MM.1S (cell line): Measurements from ENCODE around the gene WDR70.

Experiments used
- DNase-seq: peaks from one replicate; pipeline ENCODE4 v3.0.0-alpha.2; 2015
- H2AFZ ChIP-seq: fragments of 300-600 bp; sonication (generic); 2 replicates; pipeline ENCODE4 v1.6.0; 2016; ENCODE audit warnings: antibody characterized with exemption, low read length
- H3F3A ChIP-seq: fragments of 300-600 bp; sonication (generic); 2 replicates; pipeline ENCODE4 v1.6.1; 2016; ENCODE audit warnings: mild to moderate bottlenecking, antibody characterized with exemption, low read length, moderate library complexity, mixed read lengths; ENCODE audit not compliant: insufficient read depth
- H3K27ac ChIP-seq: fragments of 300-600 bp; sonication (generic); 2 replicates; pipeline ENCODE4 v1.5.1; 2016; ENCODE audit warnings: mild to moderate bottlenecking, low read length
- H3K27me3 ChIP-seq: fragments of 300-600 bp; sonication (generic); replicated peaks from 2 replicates; pipeline ENCODE4 v1.6.0; 2016; ENCODE audit warnings: low read length; ENCODE audit not compliant: insufficient read depth
- H3K36me3 ChIP-seq: fragments of 300-600 bp; sonication (generic); replicated peaks from 2 replicates; pipeline ENCODE4 v1.6.1; 2016; ENCODE audit warnings: mild to moderate bottlenecking, low read length, mixed read lengths; ENCODE audit not compliant: insufficient read depth
- H3K4me1 ChIP-seq: fragments of 300-600 bp; sonication (generic); 2 replicates; pipeline ENCODE4 v1.6.1; 2016; ENCODE audit warnings: low read length, mixed read lengths
- H3K4me2 ChIP-seq: fragments of 300-600 bp; sonication (generic); 2 replicates; pipeline ENCODE4 v1.6.0; 2016; ENCODE audit warnings: low read depth, low read length
- H3K4me3 ChIP-seq: fragments of 300-600 bp; sonication (generic); 2 replicates; pipeline ENCODE4 v1.5.1; 2016; ENCODE audit warnings: low read length, mixed read lengths
- H3K79me2 ChIP-seq: fragments of 300-600 bp; sonication (generic); 2 replicates; pipeline ENCODE4 v1.6.1; 2016; ENCODE audit warnings: mixed run types, low read length, mixed read lengths
- H3K9ac ChIP-seq: fragments of 300-600 bp; sonication (generic); 2 replicates; pipeline ENCODE4 v1.6.1; 2016; ENCODE audit warnings: low read length, mixed read lengths
- H3K9me2 ChIP-seq: fragments of 300-600 bp; sonication (generic); replicated peaks from 2 replicates; pipeline ENCODE4 v1.6.1; 2016; ENCODE audit warnings: mild to moderate bottlenecking, low read length, mixed read lengths; ENCODE audit not compliant: insufficient read depth
- H3K9me3 ChIP-seq: fragments of 300-600 bp; sonication (generic); replicated peaks from 2 replicates; pipeline ENCODE4 v1.6.1; 2016; ENCODE audit warnings: mild to moderate bottlenecking, low read length, mixed read lengths; ENCODE audit not compliant: insufficient read depth
- H4K20me1 ChIP-seq: fragments of 300-600 bp; sonication (generic); 2 replicates; pipeline ENCODE4 v1.6.1; 2016; ENCODE audit warnings: mild to moderate bottlenecking, low read length, moderate library complexity, mixed read lengths; ENCODE audit not compliant: insufficient read depth
- CTCF ChIP-seq: fragments of 300-600 bp; sonication (generic); IDR thresholded peaks from 2 replicates; pipeline ENCODE4 v1.5.1; 2016; ENCODE audit warnings: antibody characterized with exemption, low read length, mixed read lengths
- EZH2 ChIP-seq: fragments of 300-600 bp; sonication (generic); optimal IDR thresholded peaks from 2 replicates; pipeline ENCODE3; 2017; ENCODE audit warnings: low read depth, mild to moderate bottlenecking, antibody characterized with exemption, low read length, mixed read lengths
- EZH2phosphoT487 ChIP-seq: fragments of 300-600 bp; sonication (generic); IDR thresholded peaks from 2 replicates; pipeline ENCODE4 v1.6.1; 2018; ENCODE audit warnings: antibody characterized with exemption, low read length

The WDR70 gene

GRCh38 chr5:37662789-37663485, 283.8 kb downstream of the WDR70 start:
- no peak overlapping the region for H3K4me3 ChIP-seq
- H3K36me3 ChIP-seq, result no peaks in the 10 kb centered on the region
- H3K4me2 ChIP-seq, result no peak overlapping the region
- H3K9me3 ChIP-seq, result no peaks in the 10 kb centered on the region
- no peak overlapping the region for H2AFZ ChIP-seq
- H3K9me2 ChIP-seq, result no peaks in the 10 kb centered on the region
- H3K9ac ChIP-seq, result no peak overlapping the region
- H4K20me1 ChIP-seq, result no peaks in the 10 kb centered on the region
- H3K27me3 ChIP-seq, result no peaks in the 10 kb centered on the region
- no peaks in the 10 kb centered on the region for H3K4me1 ChIP-seq
- H3F3A ChIP-seq, result no peaks in the 10 kb centered on the region; the same call in 1 of the 2 replicates
- DNase-seq, result no peak
- no peak overlapping the region for H3K27ac ChIP-seq
- H3K79me2 ChIP-seq, result no peaks in the 10 kb centered on the region
- TF ChIP-seq EZH2phosphoT487 (no peak), EZH2 (no peak), CTCF (no peak)

- Histone ChIP-seq H3K9me2 (no peaks in the 10 kb centered on the region), H3K9me3 (no peaks in the 10 kb centered on the region), H2AFZ (no peak overlapping the region), H3K4me1 (no peaks in the 10 kb centered on the region), H3K36me3 (no peaks in the 10 kb centered on the region), H3F3A (no peaks in the 10 kb centered on the region; the same call in 1 of the 2 replicates), H3K4me2 (no peak overlapping the region), H3K27ac (no peak overlapping the region), H3K79me2 (no peaks in the 10 kb centered on the region), H3K27me3 (no peaks in the 10 kb centered on the region), H3K4me3 (no peak overlapping the region), H3K9ac (no peak overlapping the region), H4K20me1 (no peaks in the 10 kb centered on the region)
- TF ChIP-seq EZH2, result no peak
- no peak for TF ChIP-seq CTCF
- no peak for TF ChIP-seq EZH2phosphoT487
- no peak for DNase-seq
These were observed 284.4 kb downstream of the WDR70 start for GRCh38 chr5:37663538-37663937.

- no peaks in the 10 kb centered on the region; the same call in 1 of the 2 replicates for H3F3A ChIP-seq
- no peaks in the 10 kb centered on the region for H3K9me3 ChIP-seq
- H3K9ac ChIP-seq, result no peak overlapping the region
- no peak overlapping the region for H2AFZ ChIP-seq
- no peak overlapping the region for H3K27ac ChIP-seq
- no peak for TF ChIP-seq EZH2
- H3K27me3 ChIP-seq, result no peaks in the 10 kb centered on the region
- H3K79me2 ChIP-seq, result no peaks in the 10 kb centered on the region
- no peaks in the 10 kb centered on the region for H3K9me2 ChIP-seq
- no peak for DNase-seq
- H3K4me3 ChIP-seq, result no peak overlapping the region
- no peaks in the 10 kb centered on the region for H4K20me1 ChIP-seq
- H3K4me2 ChIP-seq, result no peak overlapping the region
- H3K4me1 ChIP-seq, result no peaks in the 10 kb centered on the region
- H3K36me3 ChIP-seq, result no peaks in the 10 kb centered on the region
These were observed 285.4 kb downstream of the WDR70 start for GRCh38 chr5:37664551-37664950.

- Histone ChIP-seq H3K4me1 (no peaks in the 10 kb centered on the region), H3K27ac (no peak overlapping the region), H2AFZ (no peak overlapping the region), H3K9ac (no peak overlapping the region), H3F3A (no peaks in the 10 kb centered on the region), H3K27me3 (no peaks in the 10 kb centered on the region), H4K20me1 (no peaks in the 10 kb centered on the region), H3K4me3 (no peak overlapping the region), H3K36me3 (no peaks in the 10 kb centered on the region), H3K9me3 (no peaks in the 10 kb centered on the region), H3K4me2 (no peak overlapping the region), H3K79me2 (no peaks in the 10 kb centered on the region), H3K9me2 (no peaks in the 10 kb centered on the region)
- no peak for DNase-seq
- TF ChIP-seq EZH2phosphoT487 (no peak), EZH2 (no peak), CTCF (no peak)
These were observed 286.2 kb downstream of the WDR70 start for GRCh38 chr5:37665272-37665671.
